Left kidney (tissue), 2 donors: Measurements from ENCODE around the gene EXOC4. TPM values are rescaled to one million over a fixed set of nuclear protein-coding genes. Genes with fewer than 3 reads are reported as not detected.

Experiments used
- DNase-seq: peaks from one replicate; pipeline ENCODE4 v3.0.0-alpha.2; 2013
- polyA plus RNA-seq: library from polyadenylated mRNA; unstranded; fragments of 120-200 nt; gene quantifications from one replicate; pipeline ENCODE4 v1.2.1, GENCODE V29; 2013; ENCODE audit not compliant: insufficient read length

Gene EXOC4
- polyA plus RNA-seq, 1 donor, result 72.1 TPM

DNA sequence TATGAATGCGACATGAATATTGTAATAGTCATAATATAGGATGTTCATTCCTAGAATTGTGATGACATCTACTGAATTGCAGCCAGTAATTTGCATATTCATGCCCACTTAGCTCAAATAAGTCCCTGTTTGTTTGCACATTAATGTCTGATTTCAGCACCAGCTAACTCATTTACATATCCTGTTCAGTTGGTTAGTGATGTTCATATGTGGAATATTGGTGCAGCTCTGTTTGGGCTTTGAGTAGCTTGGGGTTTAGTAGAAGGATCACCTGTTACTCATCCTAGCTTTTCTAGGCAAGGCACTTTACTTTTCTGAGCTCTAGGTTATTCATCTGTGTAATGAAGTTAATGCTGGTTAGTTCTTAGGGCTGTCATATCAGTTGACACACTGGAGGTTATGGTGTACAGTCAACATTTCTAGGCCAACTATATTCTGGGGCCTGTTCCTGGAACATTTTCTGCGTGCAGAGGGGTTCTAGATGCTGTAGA lies 238.4 kb downstream of the EXOC4 start:
- DNase-seq, result no peak

DNA sequence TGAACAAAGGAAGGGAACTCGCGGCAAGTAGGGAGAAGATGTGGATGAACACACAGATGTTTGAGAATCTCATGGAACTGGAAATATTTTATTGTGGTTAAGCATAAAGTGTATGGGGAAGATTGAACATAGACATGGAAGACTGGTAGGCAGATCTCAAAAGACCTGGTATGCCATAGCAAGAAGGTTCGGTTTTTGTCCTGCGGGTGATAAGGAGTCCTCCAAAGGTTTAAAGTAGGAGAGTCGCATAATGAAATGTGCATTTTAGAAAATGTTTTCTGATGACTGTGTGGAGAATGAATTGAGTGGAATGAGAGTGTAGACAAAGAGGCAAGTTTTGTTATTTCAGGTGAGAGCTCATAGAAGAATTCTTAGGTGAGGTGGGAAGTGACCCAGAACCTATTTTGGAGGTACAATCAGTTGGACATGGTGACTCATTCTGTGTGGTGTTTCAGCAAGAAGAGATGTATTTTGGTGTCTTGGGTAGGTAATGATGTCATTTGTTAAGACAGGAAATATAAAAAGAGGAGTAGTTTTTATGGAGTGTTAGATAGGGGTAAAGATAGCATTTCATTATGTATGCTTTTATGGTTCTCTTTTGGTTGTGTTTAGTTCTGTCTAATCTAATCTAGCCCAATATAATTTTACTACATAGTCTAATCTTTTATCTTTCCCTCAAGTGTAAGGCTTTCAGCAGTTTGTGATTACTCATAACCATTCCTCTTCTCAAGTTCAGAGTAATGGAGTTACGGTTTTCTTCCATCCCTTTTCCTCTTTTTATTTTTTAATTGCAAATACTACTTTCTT lies 239.2 kb downstream of the EXOC4 start:
- DNase-seq, result no peak

DNA sequence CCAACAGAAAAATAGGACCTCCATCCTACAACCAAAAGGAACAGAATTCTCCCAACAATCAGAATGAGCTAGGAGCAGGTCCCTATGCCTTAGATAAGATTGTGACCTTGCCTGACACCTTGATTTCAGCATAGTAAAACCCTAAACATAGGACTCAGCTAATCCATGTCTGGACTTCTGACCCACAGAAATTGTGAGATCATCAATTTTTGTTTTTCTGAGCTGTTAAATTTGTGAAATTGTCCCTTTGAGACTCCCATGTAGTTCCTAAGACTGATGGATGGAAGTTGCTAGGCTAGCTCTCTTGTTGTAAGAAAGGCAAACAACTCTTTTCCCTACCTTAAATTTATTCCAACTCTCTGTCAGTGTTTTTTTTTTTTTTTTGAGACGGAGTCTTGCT lies 244.2 kb downstream of the EXOC4 start:
- no peak for DNase-seq

DNA sequence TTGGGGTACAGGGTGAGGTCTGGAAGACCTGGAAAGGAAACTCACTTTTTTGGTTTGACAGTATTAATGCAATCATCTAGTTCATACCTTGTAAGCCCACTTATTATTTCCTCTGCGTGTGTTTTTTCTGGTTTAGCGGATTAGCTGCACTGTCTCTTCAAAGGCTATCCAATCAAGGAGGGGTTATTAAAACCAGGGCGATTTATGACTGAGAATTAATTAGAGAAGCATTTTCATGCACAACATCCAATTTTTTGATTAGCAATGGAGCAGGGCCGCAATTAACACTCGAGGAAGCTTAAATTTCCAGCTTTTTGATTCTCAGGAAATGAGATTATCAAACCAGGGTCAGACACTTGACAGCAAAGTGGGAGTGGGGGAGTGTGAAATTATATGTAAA lies 248.9 kb downstream of the EXOC4 start:
- DNase-seq, result no peak

DNA sequence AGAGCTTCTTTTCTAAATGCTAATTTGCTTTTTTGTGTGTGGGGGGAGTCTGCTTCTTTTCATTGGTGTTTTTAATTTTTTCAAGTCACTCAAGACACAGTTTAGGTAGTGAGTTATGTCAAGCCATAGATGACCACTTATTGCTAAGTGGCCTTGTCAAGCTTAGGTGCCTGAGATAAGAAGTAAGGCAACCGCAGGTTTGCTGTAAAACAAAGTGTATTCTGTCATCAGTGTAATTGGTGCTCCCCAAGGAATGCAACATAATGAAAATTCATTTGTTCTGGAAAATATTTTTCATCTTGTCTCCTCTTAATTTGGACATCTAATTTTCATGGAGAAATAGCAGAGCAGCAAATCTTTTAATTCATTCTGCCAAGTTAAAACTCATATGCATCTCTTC lies 249.6 kb downstream of the EXOC4 start:
- no peak for DNase-seq

DNA sequence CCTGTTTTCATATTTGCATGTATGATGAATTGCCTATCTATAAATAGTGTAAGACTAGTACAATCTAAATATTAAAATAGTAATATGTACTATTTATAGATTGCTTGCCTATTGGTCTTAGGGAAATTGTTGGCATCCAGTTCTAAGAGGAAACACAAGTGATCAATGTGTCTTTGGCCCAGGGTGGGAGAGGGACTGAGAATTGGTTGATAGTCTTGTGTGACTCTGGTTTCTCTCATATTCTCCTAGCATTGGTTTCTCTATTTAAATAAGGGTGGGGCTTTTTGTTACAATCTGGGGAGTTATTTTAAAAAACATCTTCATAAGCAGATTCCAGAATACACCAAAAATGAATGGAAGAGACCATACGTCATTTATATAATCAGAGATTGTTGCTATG lies 250.1 kb downstream of the EXOC4 start:
- no peak for DNase-seq

DNA sequence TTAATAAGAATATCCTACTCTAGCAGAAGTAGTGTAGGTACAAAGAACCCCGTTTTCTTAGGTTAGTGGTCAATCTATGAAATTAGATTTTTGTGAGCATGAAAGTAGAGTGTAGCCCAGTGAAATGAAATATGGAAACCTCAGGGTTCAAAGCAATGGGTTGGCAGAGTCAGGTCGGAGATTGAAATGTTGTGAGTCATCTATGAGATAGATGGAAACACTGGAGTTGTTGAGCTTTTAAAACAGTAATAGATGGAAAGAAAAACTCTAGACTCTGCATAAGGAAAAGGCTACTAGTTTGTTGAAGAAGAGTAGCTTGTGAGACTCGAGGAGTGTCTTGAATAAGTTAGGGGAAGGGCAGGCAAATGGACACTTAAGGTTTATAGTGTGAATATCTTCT lies 251.9 kb downstream of the EXOC4 start:
- no peak for DNase-seq

DNA sequence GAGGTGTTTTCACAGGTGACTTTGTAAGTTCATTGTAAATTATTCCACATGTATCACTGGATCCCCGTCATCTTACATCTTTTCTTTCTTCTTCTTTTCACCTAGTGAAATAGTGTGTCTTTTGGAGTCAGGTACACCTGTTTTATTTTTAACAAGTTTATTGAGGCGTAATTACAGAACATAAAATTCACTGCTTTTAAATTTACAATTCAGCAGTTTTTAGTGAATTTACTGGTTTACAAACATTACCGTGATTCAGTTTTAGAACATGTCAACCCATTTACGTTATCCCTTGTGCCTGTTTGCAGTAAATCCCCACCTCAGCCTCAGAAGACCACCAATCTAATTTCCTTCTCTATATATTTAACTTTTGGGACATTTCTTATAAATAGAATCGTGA lies 256.9 kb downstream of the EXOC4 start:
- no peak for DNase-seq

DNA sequence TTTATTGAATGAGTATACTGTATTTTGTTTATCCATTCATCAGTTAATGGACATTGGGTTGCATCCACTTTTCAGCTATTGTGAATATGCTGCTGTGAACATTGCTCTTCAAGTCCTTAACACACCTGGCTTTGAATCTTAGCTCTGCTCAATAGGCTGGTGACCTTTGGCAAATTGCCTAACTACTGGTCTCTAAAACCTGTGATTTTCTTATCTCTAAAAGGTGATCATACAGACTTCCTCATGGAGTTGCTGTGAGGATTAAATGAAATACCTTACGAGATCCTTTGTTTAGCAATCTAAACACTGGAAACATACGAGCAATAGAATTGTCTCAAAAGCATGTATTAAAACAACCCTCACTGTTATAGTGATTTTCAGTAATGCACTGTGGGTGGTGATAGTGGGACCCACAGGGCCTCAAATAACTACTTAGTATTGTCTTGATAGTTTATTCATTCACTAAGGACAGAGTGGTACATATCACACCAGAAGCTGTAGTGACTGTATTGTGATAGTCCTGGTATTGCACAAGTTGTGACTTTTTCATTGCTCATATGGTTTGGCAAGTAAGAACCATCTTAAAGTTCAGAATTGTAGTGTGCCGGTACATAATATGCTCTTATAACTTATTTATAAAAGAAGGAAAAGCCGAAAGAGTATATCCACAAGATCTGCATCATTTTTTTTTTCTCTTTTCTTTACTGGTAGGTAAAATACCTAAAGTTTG lies 257.6 kb downstream of the EXOC4 start:
- no peak for DNase-seq

DNA sequence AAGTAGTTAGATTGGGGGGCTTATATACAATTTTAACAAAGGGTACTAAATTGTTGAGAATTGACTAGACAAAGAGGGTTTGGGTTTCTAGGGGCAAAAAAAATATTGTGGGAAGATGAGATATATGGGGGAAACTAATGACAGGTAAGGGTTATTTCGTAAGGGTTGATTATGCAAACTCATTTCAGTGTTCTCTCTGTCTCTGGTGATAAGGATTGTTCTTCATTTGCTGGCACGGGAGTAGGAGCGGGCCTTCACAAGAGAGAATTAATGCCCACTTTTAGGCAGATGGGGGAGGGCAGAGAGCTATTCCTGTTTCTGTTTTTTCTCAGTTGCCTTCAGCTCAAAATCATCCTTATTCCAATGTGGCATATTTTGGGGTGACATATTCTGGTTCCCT lies 258.4 kb downstream of the EXOC4 start:
- DNase-seq, result no peak

DNA sequence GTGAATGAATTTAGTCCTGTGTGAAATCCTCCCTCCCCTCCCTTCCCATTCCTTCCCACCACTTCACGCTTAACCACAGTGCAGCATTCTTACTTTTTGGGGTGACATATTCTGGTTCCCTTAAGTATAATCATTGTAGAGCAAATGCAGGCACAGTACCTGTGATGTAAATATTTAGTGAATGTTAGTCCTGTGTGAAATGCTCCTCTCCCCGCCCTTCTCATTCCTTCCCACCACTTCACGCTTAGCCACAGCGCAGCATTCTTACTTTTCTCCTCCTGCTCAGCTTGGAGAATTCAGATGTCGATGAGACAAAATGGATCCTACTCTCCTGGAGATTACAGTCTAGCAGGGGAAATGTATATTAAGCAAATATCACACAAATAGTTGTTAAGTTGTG lies 258.8 kb downstream of the EXOC4 start:
- DNase-seq, result no peak

DNA sequence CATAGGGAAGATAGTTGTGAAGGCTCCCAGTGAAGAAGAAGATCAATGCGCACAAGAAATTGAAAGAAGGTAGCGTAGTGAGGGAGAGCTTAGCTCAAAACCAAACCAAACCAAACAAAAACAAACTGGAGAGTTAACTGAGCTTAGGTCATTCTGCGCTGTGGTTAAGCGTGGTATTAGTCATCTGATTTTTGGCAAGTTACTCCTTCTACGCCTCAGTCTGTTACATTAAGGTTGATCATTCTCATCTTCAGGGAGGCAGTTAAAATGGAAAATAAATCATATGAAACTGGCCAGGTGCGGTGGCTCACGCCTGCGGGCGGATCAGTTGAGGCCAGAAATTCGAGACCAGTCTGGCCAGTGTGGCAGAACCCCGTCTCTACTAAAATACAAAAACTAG lies 259.7 kb downstream of the EXOC4 start:
- no peak for DNase-seq

DNA sequence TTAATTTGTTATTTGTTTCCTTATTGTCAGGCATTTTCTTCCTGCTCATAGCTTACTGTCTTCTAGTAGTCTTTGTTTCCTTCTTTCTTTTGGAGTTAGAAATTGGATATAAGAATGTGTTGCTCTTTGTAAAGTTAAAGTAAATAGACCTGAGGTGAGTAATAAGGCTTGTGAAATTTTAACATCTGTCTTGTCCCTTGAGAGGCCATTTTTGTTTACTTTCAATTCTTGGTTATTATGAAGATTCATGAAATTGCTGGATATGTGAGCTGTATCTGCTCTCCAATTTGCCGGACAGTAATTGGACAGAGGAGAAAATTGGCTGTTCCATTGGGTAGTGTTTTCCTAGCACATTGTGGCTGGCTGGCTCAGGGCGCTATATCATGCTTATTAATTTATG lies 260.7 kb downstream of the EXOC4 start:
- no peak for DNase-seq

DNA sequence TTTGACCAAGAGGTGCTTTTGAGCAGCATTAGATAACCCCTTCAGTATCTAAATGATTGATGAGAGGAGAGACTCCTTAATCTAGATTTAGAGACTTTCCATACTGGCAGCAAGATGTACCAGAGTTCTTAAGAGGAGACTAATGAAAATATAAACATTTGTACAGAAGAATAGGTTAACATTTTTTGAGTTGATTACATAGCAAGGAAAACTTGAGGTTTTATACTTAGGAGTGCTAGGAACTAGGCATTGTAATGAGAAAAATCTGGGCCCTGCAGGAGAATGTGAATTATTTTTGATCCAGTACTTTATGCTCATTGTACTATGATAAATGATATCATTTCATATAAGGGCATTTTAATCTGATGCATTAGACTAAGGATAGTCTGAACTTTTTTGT lies 261.7 kb downstream of the EXOC4 start:
- DNase-seq, result no peak

DNA sequence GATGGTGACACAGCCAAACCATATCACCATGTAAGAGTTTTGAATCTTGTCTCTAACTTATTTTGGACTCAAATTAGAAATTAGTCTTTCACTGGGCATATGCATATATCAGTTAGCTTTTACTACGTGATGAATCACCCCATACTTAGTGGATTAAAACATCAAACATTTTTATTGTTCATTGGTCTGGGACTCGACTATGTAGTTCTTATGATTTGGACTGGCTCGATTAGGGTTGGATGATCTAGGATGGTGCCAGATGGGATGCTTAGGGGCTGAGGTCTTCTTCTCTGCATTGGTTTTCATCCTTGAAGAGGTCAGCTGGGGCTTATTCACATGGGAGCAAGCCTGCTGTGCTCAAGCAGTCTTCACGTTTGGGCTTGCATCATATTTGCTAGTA lies 264.9 kb downstream of the EXOC4 start:
- DNase-seq, result no peak

DNA sequence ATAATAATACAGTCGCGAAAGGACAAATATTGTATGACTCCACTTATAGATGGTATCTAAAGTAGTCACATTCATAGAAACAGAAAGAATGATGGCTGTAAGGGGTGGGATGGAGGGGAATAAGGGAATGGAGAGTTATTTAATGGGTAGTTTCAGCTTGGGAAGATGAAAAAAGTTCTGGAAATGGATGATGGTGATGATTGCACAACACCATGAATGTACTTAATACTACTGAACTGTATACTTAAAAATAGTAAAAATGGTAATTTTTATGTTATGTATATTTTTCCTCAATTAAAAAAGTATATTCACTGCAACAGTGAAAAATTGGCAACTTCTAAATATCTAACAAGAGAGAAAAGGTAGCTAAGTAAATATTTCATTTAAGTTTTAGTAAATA lies 265.8 kb downstream of the EXOC4 start:
- DNase-seq, result no peak

DNA sequence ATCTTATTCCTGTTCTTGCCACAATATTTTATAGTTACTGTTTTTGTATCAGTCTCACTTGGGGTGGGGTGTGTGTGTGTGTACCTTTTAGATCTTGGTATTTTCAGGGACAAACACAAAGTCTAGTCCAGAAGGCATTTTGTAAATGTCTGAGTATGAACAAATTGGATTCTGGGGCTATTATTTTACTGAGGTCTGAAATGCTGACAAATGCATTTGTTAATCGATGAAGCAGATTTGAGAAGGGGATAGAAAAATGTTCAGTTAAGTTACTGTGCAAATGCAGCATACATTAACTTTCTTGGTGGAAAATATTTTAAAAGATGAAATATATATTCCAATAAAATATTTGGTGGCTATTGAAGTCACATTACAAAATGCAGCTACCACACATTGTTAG lies 267.4 kb downstream of the EXOC4 start:
- no peak for DNase-seq

DNA sequence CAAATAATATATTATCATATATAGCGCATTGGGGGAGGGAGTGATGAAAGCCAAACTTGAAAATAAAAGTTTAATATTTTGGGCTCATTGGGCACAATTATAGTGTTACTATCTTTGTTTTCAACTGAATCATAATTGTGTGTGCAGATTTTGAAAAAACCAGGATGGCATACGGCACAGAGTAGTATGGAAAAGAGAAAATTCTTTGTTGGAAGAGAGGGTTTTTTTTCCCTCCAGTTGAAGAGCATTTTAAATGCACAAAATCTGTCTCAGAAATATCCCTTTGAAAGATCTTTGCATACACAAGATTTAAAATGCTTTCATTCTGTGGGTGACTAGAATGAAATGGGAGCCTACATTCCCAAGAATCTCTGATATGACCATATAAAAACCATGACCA lies 269.6 kb downstream of the EXOC4 start:
- no peak for DNase-seq

DNA sequence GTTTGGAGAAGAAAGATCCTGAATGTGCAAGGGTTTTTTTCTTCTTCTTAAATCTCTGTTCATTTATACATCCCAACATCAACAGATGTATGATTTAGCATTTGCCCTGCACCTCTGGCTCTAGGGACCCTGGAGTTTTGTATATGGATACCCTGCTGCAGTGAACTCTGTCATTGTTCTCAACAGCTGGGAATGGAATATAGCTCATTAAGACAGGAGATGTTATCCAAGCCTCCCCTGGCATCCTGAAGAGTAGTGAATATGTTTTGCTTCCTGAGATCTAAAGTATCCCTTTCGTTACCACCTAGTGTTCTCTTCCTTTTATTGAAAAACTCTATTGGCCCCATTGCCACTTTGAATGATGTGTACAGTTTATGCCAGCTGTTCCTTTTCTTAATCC lies 275.9 kb downstream of the EXOC4 start:
- DNase-seq, result no peak

DNA sequence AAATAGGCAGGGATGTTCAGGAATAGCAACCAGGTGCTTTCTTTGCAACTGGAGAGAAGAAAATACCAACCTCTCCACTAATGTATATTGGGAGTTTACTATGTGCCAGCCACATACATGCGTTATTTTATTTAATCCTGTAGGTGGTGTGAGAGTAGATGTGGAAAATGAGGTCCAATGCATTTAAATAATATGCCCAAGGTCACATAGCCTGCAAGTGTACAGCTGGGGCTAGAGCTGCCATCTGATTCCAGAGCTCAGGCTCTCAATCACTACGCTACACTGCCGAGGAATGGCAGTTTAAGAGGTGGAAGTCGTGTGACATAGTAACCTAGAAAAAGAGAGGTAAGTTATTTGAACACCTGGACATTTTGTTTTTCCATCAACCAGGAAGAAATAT lies 277.0 kb downstream of the EXOC4 start:
- peak; percentile 8 for DNase-seq

DNA sequence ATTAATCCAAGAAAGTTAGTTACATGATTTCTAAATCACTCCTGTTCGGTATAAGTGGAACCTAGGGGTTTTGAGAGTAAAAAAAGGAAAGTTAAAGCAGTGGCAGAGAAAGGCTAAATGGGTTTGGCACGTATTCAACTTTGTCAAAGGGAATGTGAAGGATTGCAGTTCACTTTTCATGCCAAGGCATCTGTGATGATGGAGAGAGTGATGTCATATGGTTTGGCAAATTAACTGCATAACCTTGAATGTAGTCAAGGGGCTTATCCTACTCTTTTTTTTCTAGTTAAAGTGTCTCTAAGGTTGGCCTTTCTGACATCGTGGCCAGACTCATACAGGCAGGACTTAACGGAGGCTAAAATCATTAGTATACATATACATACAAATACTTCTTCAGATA lies 277.8 kb downstream of the EXOC4 start:
- no peak for DNase-seq

DNA sequence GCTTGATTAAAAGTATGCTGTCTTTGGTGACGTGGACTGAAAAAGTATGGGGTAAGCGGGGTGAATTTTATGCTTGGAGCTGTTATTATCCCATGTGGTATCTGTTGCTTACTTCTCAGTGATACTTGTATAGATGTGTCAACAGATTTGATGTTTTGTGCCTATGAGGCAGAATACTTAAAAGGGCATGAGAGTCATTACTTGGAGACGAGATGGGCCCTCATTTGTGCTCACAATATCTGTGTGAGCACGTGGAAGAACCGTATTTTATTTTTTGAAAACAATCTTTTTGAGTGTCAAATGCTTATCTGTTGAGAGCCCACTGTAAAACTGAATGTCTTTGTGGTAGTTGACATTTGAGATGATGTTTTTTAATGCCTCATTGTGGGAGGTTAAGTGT lies 281.9 kb downstream of the EXOC4 start:
- no peak for DNase-seq

DNA sequence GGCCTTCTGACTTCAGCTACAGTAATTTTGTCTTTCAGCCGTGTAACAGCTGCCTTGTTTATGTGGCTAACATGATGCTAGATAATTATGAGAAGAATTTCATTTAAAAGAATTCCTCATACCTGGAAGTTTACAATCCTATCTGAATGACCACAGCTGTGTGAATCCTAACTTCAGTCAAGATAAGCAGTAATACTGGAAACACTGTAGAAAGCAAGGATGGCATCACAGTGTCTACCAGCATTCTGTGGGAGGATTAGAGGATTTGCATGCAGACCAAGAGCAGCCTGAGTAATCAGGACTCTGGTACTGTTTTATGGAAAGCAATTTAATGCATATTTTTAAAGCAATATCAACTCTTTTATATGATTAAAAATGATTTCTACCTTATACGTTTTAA lies 282.4 kb downstream of the EXOC4 start:
- no peak for DNase-seq

DNA sequence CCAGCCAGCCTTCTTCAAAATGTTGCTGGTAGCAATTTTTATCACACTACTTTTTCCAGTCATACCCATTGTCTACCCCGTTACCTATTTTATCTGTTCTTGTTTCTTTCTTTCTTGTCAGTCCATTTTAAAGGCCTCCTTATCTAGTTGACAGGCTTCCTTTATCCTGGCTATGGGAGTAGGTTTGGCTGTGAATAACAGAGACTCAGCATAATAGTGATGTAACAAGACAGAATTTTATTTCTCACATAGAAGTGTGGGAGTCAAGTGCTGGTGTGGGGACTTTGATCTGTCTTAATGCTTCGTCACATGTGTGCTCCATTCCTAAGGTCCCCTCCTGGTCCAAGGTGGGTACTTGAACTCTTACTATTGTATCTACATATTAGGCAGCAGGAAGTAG lies 283.6 kb downstream of the EXOC4 start:
- DNase-seq, result no peak
